Stimulated activated CD4-positive, alpha-beta T cell treated with anti-CD3 and anti-CD28 coated beads, Interleukin-1b, Interleukin-23, amount 100 ng/mL, for 1 hour (primary cell): ENCODE data around the gene ABCG8.

Experiments used
- DNase-seq, 2 donors: peaks; one replicate each; pipeline ENCODE4 v3.0.0-alpha.2; 2020; ENCODE audit warnings: low read depth in 2 of 2

The ABCG8 gene

DNA sequence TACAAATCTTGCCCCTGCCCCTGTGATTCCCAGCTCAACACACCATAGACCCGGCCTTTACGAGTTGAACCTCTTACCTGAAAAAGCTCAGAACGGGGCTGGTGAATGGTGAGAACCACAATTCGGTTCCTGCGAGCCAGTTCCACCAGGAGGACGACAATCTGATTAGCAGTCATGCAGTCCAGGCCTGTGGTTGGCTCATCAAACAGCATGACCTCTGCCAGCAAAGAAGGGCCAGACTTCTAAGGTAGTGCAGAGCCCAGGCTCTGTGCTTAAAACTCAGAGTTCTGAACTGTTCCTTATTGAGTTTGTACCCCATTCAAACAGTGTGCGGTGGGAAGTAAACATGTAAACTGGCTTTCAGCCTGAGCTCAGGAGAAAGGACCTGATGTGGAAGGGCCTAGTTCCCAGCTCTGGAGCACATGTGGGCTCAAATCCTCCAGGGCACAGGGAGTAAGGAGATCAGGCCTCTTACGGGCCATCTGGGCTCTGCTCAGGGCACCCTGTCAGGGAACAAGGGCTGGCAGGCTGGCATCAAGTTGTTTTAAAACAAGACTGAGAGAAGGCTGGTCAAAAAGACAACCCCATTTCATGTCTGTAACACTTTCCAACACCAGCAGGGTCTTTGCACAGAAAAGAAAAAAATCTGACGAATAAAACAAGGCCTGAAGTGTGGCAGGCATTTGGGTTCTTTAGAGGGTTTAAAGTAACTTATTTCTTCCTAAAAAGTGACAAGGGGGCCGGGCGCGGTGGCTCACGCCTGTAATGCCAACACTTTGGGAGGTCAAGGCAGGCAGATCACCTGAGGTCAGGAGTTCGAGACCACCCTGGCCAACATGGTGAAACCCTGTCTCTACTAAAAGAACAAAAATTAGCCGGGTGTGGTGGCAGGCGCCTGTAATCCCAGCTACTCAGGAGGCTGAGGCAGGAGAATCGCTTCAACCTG, 12.2 kb upstream of the ABCG8 start:
- no peak for DNase-seq

DNA sequence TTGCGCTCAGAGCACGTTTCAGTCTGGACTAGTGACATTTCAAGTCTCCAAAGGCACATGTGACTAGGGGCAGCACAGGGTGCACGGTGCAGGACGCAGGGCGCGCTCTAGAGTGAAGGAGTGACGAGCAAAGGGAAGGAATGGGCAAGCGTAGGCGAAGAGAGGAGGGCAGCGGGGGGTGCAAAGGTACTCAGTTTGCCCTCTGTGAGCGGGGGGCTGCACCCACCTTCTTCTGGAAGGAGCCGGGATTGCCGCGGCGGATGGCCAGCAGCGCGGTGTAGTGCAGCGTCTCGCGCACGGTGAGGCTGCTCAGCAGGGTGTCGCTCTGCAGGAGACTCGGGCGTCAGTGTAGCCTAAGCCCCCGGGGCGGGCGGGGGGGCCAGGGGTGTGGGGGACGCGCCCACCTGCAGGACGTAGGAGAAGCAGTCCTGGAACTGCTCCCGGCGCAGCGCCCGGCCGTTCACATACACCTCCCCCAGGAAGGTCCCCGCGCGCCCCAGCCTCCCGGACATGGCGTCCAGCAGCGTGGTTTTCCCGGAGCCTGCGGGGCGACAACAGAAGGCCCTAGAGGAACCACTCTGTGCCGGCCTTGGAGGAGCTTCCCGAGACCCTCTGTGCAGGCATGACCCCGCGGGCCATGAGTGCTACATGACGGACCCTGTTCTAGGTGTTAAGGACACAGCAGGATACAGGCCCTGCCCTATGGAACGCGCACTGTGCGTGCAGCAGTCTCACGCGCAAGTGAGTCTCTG, 7.1 kb upstream of the ABCG8 start:
- DNase-seq = no peak

DNA sequence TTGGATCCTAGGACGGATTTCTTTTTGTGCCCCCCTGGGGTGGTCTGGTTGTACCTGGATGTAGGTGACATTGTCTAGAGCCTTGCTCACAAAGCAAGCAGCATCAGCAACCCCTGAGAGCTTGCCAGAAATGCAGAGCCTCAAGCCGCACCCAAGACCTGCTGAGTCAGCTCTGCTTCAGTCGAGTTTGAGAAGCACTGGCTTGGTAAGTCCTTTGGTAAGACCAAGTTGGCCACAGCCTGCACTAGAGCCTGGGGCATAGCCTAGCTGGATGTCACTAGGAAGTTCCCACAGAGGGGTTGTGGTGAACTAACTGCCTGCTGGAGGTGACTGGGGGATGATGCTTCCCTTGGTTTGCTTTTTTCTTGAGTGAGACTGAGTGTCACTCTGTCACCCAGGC, 6.3 kb upstream of the ABCG8 start:
- no peak for DNase-seq

DNA sequence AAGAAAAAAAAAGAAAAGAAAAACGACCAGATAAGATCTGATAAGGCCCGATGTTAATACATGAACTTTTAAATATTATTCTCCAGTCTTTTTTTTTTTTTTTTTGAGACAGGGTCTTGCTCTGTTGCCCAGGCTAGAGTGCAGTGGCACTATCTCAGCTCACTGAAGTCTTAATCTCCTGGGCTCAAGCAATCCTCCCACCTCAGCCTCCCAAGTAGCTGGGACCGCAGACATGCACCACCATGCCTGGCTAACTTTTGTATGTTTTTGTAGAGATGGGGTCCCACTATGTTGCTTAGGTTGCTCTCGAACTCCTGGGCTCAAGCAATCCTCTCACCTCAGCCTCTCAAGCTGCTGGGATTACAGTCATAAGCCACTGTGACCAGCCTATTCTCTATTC, 1.7 kb upstream of the ABCG8 start:
- DNase-seq = no peak

DNA sequence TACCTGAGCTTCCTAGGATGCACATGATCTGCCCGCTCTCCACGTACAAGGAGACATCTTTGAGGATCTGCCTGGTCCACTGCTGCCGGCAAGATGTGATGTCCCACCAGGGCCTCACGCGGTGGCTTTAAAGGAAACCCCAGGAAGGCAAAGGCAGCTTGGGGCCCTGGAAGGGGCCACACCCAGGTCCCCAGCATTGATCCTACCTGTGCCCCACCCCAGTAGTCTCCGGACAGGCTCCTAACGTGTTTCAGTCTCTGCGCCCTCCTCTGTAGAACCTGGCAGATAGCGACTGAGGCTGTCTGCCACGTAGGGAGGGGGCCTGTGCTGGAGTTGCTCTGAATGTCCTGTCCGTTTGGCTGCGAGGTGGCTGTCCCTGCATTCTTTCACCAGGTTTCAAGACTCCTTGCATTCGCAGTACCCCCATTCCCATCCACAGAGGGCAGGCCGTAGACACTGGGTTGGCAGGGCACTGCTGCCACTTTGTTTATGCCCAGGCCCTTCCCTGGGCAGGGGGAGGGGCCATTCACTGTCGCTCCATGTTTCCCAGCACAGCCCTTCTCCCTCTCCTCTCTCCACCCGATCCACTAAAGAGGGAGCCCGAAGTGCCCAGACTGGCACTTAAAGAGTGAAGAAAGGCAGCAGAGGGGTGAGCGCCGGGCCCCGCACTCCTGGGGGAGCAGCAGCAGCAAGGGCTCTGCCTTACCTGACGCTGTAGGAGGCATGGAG, 776 bp upstream of the ABCG8 start:
- no peak for DNase-seq

DNA sequence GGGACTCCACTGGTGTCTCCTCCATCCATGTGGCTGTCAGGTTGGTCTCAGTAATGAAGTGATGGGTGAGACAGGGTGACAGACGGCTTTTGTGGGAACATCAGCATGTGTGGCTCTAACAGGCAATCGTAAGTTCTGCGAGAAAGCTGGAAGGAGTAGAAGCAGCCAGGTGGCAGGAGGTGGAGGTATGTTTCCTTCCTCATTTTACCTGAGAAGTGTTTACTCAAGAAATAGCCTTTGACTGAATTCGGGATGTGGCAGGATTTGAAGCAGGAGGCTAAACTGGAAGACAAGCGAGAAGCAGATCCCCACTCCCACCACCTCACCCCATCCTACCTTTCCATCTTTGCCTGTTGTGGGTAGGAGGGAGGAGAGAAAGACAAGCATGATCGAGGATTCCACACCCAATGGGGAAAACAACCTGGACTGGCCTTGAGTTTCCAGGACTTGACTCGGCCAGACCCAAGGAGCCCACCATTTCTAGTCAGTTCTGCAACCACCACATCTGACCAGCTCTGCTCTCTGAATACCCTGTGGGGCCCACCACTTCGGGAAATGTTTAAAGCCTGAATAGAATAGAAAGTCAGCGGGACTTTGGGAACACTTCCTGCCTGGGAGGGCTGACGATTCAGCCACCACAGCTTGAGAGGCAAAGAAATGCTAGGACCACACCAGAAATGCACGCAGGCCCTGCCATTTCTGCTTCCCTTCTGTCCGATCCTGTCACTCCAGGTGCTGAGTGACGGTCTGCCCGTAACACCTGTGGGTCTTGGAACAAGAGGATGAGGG, 1.2 kb downstream of the ABCG8 start:
- no peak for DNase-seq

DNA sequence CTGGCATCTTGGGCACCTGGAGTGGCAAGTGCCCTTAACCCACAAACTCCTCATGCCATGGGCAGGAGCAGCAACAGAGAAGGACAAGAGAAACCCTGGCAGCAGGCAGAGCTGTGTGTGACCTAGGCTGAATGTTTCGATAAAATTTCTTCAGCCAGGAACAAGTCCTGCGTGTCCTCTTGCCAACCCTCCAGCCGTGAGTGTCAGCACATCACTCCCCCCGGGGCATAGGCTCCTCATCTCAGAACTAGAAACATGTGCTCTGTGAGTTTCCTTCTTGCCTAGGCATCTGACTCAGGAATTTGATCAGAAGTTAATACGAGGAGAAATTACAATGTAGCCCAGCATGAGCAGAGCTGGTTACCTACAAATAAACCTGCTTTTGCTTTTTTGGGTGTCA, 2.2 kb downstream of the ABCG8 start:
- no peak for DNase-seq

- DNase-seq = no peak
These were observed 3.4 kb downstream of the ABCG8 start for GRCh38 chr2:43841949-43842865.

DNA sequence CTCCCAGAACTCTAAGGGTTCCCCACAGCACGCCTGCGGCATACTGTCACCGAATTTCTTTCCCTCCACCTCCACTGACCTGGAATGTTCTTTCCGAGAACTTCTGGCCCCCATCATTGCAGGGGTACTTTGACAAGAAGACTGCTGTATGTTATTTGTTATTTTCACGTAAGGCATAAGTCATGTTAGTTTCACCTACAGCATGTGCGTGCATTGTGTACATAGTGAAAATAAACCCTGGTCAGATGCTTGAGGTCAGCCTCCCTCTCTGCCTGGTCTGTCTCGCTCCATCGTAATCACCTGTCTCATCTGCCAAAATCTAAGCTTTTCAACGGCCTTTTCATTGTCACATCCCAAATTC, 4.1 kb downstream of the ABCG8 start:
- no peak for DNase-seq

DNA sequence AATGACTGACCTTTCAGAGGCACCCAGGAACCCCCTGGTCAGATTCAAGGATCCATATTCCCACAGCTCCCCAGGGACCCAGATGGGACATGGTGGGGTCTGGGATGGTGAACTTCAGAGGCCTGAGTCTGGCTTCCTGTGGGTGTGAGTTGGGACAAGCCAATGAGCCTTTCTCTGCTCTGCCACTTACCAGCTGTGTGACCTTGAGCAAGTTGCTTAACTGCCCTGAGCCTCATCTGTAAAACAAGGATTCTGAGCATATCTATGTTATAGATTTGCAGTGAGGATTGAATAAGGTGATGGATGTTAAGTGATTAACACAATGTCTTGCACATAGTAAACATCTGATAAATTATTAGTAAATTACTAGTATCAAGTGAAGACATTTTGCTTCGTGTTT, 6.4 kb downstream of the ABCG8 start:
- no peak for DNase-seq

DNA sequence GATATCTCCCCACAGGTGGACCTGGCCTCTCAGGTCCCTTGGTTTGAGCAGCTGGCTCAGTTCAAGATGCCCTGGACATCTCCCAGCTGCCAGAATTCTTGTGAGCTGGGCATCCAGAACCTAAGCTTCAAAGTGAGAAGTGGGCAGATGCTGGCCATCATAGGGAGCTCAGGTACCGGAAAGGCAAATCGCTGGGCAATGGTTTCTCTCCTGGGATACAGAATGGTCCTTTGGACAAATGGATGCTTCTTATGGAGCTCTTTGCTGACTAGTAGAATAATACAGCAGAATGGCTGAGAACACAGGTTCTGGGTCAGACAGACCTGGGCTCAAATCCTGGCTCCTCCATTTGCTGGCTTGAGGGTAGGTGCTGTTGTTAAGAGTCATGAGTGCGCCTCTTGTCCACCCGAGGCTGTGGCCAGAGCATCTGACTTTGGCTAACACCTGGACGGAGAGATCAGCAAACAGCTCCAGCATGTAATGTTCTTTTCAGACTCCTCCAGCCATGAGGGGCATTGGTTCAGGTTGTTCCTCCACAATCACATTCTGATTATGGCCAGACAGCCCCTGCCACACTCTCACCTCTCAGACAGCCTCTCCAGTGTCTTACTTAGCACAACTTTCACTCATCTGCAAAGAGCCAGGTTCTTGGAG, 7.5 kb downstream of the ABCG8 start:
- no peak for DNase-seq

- no peak for DNase-seq
These were observed 9.4 kb downstream of the ABCG8 start for GRCh38 chr2:43848214-43848613.

GRCh38 chr2:43851011-43851980, 12.5 kb downstream of the ABCG8 start:
- no peak for DNase-seq

DNA sequence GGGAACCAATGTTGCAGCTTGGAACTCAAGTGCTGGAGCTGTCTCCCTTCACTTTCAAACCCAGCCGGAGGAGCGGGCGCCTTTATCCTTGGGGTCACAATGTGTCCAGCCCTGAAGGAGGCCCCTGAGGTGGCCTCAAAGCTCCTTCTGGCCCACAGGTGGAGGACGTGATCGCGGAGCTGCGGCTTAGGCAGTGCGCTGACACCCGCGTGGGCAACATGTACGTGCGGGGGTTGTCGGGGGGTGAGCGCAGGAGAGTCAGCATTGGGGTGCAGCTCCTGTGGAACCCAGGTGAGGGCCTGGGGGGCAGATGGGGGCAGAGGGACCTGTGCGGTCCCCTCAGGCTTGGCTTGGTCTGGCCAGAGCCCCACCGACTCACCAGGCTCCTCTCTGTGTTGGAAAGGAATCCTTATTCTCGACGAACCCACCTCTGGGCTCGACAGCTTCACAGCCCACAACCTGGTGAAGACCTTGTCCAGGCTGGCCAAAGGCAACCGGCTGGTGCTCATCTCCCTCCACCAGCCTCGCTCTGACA, 13.5 kb downstream of the ABCG8 start:
- DNase-seq = no peak

GRCh38 chr2:43853141-43854081, 14.6 kb downstream of the ABCG8 start:
- no peak for DNase-seq

DNA sequence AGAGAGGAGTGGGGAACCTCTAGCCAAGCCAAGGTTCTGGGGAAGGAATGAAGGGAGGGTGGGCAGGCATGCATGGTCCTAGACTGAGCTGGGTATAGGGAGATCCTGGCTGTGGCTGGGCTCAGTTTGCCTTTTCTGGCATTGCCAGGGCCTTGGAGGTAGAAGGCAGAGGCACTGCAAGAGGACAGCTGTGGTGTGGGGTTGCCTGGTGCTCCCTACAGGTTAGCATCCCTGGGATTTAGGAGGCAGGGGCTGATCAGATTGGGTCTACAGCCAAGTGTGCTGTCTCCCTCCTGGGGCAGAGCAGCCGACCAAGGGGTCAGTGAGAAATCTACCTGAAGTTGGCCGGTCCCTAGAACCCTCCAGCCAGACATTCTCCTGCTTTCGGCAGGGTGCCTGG, 15.9 kb downstream of the ABCG8 start:
- no peak for DNase-seq

DNA sequence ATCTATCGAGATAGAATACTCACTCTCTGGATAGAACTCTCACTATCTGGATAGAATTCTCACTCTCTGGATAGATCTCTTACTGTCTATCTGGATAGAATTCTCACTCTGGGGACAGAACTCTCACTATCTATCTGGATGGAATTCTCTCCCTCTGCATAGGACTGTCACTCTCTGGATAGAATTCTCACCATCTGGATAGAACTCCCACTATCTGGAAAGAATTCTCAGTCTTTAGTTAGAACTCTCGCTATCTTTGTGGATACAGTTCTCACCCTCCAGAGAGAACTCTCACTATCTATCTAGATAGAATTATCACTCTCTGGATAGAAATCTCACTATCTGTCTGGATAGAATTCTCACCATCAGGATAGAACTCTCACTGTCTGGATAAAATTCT, 16.5 kb downstream of the ABCG8 start:
- no peak for DNase-seq
